ENCODE data around the gene LRRC57.

LRRC57 gene

GRCh38 chr15:42490671-42491538 lies 57.7 kb downstream of the LRRC57 start, which contains the start of gene ZNF106:
Gene ZNF106 (minus strand): TSS chr15:42491141. CDS start chr15:42472289, 18,852 bp downstream.
- peak; percentile 93 for DNase-seq

GRCh38 chr15:42490291-42490670 lies 58.3 kb downstream of the LRRC57 start:
- DNase-seq: no peak

All from fibroblast of skin of right biceps (primary cell).